Peyer's patch (tissue), 4 donors: ENCODE data around the gene ARPC1B. TPM values are rescaled to one million over a fixed set of nuclear protein-coding genes. Genes with fewer than 3 reads are reported as not detected.
"Not testable (repeated sequence)": the region's sequence is repeated elsewhere in the genome, so short reads cannot be mapped to it uniquely, and the experiment has no call there.

Experiments
- DNase-seq, 3 donors: peaks; one replicate each; pipeline ENCODE4 v3.0.0-alpha.2; 2017 to 2019
- H3K27ac ChIP-seq, 4 donors: fragments of 200-600 bp; sonication (generic); one replicate each; pipeline ENCODE4 v1.5.1; 2016 to 2019
- H3K27me3 ChIP-seq, 2 donors: fragments of 200-600 bp; sonication (generic); one replicate each; pipeline ENCODE4 v1.5.1; 2019
- H3K36me3 ChIP-seq, 3 donors: fragments of 200-600 bp; sonication (generic); one replicate each; pipeline ENCODE4 v1.5.1; 2016 to 2019
- H3K4me1 ChIP-seq, 4 donors: fragments of 200-600 bp; sonication (generic); one replicate each; pipeline ENCODE4 v1.5.1; 2016 to 2019
- H3K4me3 ChIP-seq, 4 donors: fragments of 200-600 bp; sonication (generic); 1 replicate in 3 of 4; 2 replicates in 1 of 4; pipeline ENCODE4 v1.5.1; 2016 to 2019; ENCODE audit warnings: mild to moderate bottlenecking in 1 of 4
- H3K9me3 ChIP-seq, 4 donors: fragments of 200-600 bp; sonication (generic); one replicate each; pipeline ENCODE4 v1.5.1; 2016 to 2019; ENCODE audit warnings: mild to moderate bottlenecking in 1 of 4
- CTCF ChIP-seq, 6 experiments: fragments of 450-650 bp in 4 of 6; fragments of 200-600 bp in 2 of 6; sonication (generic) in 1 of 6; IDR thresholded peaks; one replicate each; pipeline ENCODE4 v1.5.1; 2017 to 2019; ENCODE audit warnings: antibody characterized with exemption in 6 of 6, mild to moderate bottlenecking in 3 of 6, moderate library complexity in 1 of 6
- POLR2A ChIP-seq, 2 donors: fragments of 450-650 bp; IDR thresholded peaks; one replicate each; pipeline ENCODE4 v1.5.1; 2017; ENCODE audit warnings: antibody characterized with exemption in 2 of 2, mild to moderate bottlenecking in 2 of 2, moderate library complexity in 2 of 2
- total RNA-seq, 4 donors: library from RNA; depleted of rRNA; stranded (reverse); fragments of >200 nt; gene quantifications; one replicate each; pipeline ENCODE4 v1.1.0, GENCODE V29; 2016

The ARPC1B gene
- total RNA-seq, 4 donors from 2014 or later, result 228 to 386 (median 343) TPM

GRCh38 chr7:99415513-99416127, 41.1 kb downstream of the ARPC1B start:
- not testable (repeated sequence) for H3K27me3 ChIP-seq, H3K4me1 ChIP-seq, H3K4me3 ChIP-seq, H3K9me3 ChIP-seq
- Histone ChIP-seq H3K27ac (peak overlapping the region in 1 of 4 donors; percentile 39), H3K36me3 (peaks cover 3 to 97% (median 4%) of the 10 kb centered on the region in 3 donors)
- peak in 5 of 6 experiments; percentile 25 to 84 (median 76) for TF ChIP-seq CTCF (IDR thresholded peaks at IDR 0.05)
- peak; percentile 35 to 83 (median 76) for DNase-seq

- peaks cover 0 to 79% (median 4%) of the 10 kb centered on the region in 3 donors for H3K36me3 ChIP-seq
- H3K27ac ChIP-seq, result no peak overlapping the region
- H3K4me1 ChIP-seq, result no peaks in the 10 kb centered on the region
- no peak overlapping the region for H3K4me3 ChIP-seq
- no peaks in the 10 kb centered on the region for H3K9me3 ChIP-seq
- no peak for DNase-seq
- no peak for TF ChIP-seq CTCF (IDR thresholded peaks at IDR 0.05)
- no peak for TF ChIP-seq POLR2A (IDR thresholded peaks at IDR 0.05)
- no peaks in the 10 kb centered on the region for H3K27me3 ChIP-seq
These were observed 43.7 kb downstream of the ARPC1B start for GRCh38 chr7:99418260-99418659.

GRCh38 chr7:99419323-99420021, 44.9 kb downstream of the ARPC1B start:
- Histone ChIP-seq H3K36me3 (peaks cover 0 to 79% (median 4%) of the 10 kb centered on the region in 3 donors), H3K4me1 (no peaks in the 10 kb centered on the region), H3K27me3 (no peaks in the 10 kb centered on the region), H3K27ac (no peak overlapping the region), H3K9me3 (no peaks in the 10 kb centered on the region), H3K4me3 (no peak overlapping the region)
- DNase-seq, result no peak
- TF ChIP-seq POLR2A (IDR thresholded peaks at IDR 0.05) (no peak), CTCF (IDR thresholded peaks at IDR 0.05) (no peak)

GRCh38 chr7:99420213-99420612, 45.7 kb downstream of the ARPC1B start:
- Histone ChIP-seq H3K4me3 (no peak overlapping the region), H3K27ac (no peak overlapping the region), H3K36me3 (peaks cover 0 to 79% (median 4%) of the 10 kb centered on the region in 3 donors), H3K9me3 (no peaks in the 10 kb centered on the region), H3K4me1 (no peaks in the 10 kb centered on the region), H3K27me3 (no peaks in the 10 kb centered on the region)
- TF ChIP-seq CTCF (IDR thresholded peaks at IDR 0.05), result no peak
- no peak for TF ChIP-seq POLR2A (IDR thresholded peaks at IDR 0.05)
- DNase-seq, result no peak

- Histone ChIP-seq H3K36me3 (peaks cover 0 to 79% (median 1%) of the 10 kb centered on the region in 3 donors), H3K9me3 (no peaks in the 10 kb centered on the region), H3K27ac (no peak overlapping the region), H3K27me3 (no peaks in the 10 kb centered on the region), H3K4me1 (no peaks in the 10 kb centered on the region), H3K4me3 (no peak overlapping the region)
- DNase-seq, result no peak
- TF ChIP-seq POLR2A (IDR thresholded peaks at IDR 0.05) (no peak), CTCF (IDR thresholded peaks at IDR 0.05) (no peak)
These were observed 46.5 kb downstream of the ARPC1B start for GRCh38 chr7:99420986-99421385.
